GM18508 (cell line): ENCODE data around the gene MINK1.
"Not testable (repeated sequence)": the region's sequence is repeated elsewhere in the genome, so short reads cannot be mapped to it uniquely, and the experiment has no call there.

Experiments used
- ATAC-seq: cut with Tn5 transposase; IDR thresholded peaks from one replicate; pipeline ENCODE4 v1.9.1; 2021; ENCODE audit warnings: moderate number of reproducible peaks; ENCODE audit not compliant: insufficient read depth, unreplicated experiment

MINK1 gene

GRCh38 chr17:4896332-4897197 is 63.4 kb downstream of the MINK1 start:
- ATAC-seq = no peak

- no peak for ATAC-seq
Observed at GRCh38 chr17:4897198-4897687, 64.1 kb downstream of the MINK1 start.

GRCh38 chr17:4897785-4898184 is 64.6 kb downstream of the MINK1 start:
- no peak for ATAC-seq

GRCh38 chr17:4898351-4898750 is 65.2 kb downstream of the MINK1 start:
- no peak for ATAC-seq

- ATAC-seq = no peak
Observed at GRCh38 chr17:4898927-4899326, 65.8 kb downstream of the MINK1 start.

GRCh38 chr17:4899341-4900230 is 66.4 kb downstream of the MINK1 start, which contains the start of gene C17orf107:
Gene C17orf107 (plus strand): TSS chr17:4899536. CDS start chr17:4899763, 227 bp downstream.
- ATAC-seq = no peak

- no peak for ATAC-seq
Observed at GRCh38 chr17:4900231-4901107, 67.3 kb downstream of the MINK1 start.

- no peak for ATAC-seq
Observed at GRCh38 chr17:4901108-4901647, 68.0 kb downstream of the MINK1 start.

GRCh38 chr17:4901648-4902344 is 68.7 kb downstream of the MINK1 start:
- no peak for ATAC-seq

- no peak for ATAC-seq
Observed at GRCh38 chr17:4902540-4902939, 69.4 kb downstream of the MINK1 start.

- ATAC-seq = no peak
Observed at GRCh38 chr17:4903051-4903818, 70.1 kb downstream of the MINK1 start, which contains the start of gene CHRNE. Gene CHRNE (minus strand): TSS chr17:4903098. CDS start chr17:4903063, 35 bp downstream.

- ATAC-seq = not testable (repeated sequence)
Observed at GRCh38 chr17:4906642-4907041, 73.5 kb downstream of the MINK1 start.

- no peak for ATAC-seq
Observed at GRCh38 chr17:4908301-4908700, 75.2 kb downstream of the MINK1 start.

GRCh38 chr17:4908711-4909496 is 75.8 kb downstream of the MINK1 start:
- ATAC-seq = no peak

- ATAC-seq = no peak
Observed at GRCh38 chr17:4913994-4914393, 80.9 kb downstream of the MINK1 start.

GRCh38 chr17:4914551-4914950 is 81.4 kb downstream of the MINK1 start:
- ATAC-seq = not testable (repeated sequence)

- no peak for ATAC-seq
Observed at GRCh38 chr17:4919511-4920047, 86.4 kb downstream of the MINK1 start.
